Measurements from ENCODE around the gene NDUFAB1.
A peak's percentile ranks its signal among the peaks of the same experiment; 100 is the strongest.
"Not testable (repeated sequence)": the region's sequence is repeated elsewhere in the genome, so short reads cannot be mapped to it uniquely, and the experiment has no call there.

Gene NDUFAB1

DNA sequence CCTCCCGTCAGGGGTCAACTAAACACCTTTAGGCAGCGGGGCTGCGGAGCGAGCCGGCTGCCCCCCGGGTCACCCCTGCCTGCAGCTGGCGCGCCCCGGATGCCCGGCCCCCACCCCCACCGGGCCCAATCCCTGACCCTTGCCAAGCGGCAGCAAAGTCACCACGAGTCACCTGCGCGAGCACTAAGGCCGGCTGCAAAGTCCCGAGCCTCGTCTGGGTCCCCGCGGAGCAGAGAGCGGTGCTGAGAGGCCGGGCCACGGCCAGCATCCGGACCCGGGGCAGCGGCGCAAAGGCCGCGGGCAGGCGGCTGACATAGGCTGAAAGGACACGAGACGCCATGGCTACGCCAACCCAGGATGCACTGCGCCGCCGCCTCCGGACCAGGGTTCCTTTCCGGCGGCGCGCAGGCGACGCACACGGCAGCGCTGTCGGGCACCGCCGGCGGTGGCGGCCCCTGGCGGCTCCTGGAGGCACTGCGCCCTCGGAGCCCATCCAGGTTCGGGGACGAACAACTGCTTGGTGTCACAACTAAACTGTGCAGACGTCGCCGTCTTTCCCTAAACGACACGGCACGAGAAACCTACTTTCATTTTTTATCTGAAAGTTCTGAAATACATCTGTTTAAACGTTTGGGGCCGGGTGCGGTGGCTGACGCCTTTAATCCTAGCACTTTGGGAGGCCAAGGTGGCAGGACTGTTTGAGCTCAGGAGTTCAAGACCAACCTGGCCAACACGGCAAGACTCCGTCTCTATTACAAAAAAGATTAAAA is at the start of gene NDUFAB1:
Gene NDUFAB1 (minus strand): TSS at position 366 of the 770 bp plus-strand sequence. CDS start 26 bp downstream, at position 340.
- peak; percentile 90 for DNase-seq

DNA sequence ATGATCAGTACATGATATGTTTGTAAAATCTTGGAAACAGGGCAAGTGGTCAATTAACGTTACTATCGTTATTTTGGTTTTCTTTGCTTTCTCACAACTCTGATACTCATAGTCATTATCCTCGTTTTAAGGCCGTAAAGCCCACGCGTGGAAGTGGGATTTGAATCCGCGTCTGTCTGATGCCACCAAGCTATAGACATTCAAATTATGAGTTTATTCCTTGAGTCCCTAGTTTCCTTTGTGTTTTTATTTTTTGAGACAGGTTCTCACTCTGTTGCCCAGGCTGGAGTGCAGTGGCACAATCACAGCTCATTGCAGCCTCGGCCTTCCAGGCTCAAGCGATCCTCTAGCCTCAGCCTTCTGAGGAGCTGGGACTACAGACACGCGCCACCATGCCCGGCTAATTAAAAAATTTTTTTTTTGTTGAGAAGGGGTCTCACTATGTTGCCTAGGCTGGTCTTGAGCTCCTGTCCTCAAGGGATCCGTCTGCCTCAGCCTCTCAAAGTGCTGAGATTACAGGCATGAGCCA is 46.2 kb upstream of the NDUFAB1 start:
- no peak for DNase-seq

DNA sequence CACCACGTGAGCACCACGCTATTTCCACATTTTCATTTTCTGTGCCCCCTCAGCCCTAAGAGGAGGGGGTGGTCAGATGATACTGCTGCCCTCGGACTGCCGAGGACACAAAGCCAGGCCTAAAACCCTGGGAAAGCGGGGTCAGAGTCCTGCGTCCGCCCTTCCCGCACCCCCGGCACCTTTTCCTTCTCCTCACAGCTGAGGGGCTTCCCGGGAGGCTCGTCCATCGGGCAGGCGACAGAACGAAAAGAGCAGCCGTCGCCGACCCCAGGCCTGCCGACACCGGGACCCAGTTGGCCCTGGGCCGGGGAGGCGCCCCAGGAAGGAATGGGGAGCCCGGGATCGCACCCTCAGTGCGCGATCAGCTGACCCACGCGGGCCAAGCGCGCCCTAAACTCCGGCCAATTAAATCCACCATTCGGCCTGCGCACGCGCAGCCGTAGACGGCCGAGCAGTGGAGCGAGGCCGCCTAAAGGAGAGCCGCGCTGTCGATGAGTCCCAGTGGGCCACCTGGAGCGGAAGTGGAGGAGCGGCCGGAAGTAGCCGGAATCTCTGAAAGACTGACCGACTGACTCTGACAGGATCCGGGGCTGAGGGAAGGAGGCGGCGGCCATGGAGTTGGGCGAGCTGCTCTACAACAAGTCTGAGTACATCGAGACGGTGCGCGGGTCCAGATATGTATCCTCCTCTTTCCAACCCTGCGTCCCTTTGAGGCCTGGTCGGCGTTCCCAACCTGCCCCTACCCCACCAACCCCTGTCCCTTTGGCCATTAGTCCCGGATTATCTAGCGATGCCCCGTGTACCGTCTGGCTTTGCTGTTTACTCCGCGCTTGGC is 45.0 kb upstream of the NDUFAB1 start, which contains the start of the genes DCTN5 and PALB2:
Gene DCTN5 (plus strand): TSS at position 536 of the 835 bp plus-strand sequence. CDS start 77 bp downstream, at position 613.
Gene PALB2 (minus strand): TSS at position 380 of the 835 bp plus-strand sequence. CDS start 153 bp downstream, at position 227.
- DNase-seq = peak; percentile 92

DNA sequence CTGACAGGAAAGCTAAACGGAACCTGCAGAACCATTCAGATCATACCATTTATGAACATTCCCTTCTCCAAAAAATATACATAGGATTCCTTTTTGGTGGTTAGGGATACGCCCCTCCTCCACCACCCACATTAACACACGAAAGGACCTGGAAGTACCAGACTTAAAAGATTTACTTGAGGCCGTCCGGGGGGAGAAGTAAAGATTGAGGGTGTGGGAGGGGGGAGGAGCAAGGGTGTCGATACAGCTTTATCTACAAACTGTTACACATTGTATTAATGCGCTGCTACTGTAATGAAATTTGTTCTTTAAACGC is 44.5 kb upstream of the NDUFAB1 start:
- no peak for DNase-seq

- DNase-seq = no peak
These were observed 39.8 kb upstream of the NDUFAB1 start for GRCh38 chr16:23635958-23636357.

DNA sequence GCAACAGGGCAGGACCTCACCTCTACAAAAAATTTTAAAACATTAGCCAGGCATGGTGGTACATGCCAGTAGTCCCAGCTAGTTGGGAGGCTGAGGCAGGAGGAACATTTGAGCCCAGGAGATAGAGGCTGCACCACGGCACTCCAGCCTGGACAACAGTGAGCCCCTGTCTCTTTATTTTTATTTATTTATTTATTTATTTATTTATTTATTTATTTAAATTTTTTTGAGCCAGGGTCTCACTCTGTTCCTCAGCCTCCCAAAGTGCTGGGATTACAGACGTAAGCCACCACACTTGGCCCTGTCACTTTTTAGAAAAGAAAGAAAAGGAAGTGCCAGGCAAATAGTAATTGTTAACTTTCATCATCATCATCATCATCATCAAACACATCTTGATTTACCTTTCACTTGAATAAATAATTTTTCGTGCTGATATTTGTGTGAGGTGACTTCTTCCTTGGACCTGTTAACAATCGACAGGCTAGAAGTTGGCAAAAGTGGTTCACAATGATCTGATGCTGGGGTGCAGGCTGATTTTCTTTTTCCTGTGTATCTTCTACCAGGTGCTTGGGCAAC is 38.4 kb upstream of the NDUFAB1 start:
- no peak for DNase-seq

DNA sequence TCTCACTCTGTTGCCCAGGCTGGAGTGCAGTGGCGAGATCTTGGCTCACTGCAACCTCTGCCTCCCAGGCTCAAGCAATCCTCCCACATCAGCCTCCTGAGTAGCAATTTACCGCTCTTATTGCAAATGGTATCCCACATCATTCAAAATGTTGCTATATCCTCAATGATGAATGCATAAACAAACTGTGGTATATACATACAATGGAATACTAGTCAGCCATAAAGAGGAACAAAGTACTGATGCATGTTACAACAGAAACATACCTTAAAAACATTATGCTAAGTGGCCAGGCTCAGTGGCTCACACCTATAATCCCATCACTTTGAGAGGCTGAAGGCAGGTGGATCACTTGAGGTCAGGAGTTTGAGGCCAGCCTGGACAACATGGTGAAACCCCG is 35.8 kb upstream of the NDUFAB1 start:
- not testable (repeated sequence) for DNase-seq

GRCh38 chr16:23629516-23629915 is 33.4 kb upstream of the NDUFAB1 start:
- no peak for DNase-seq

- no peak for DNase-seq
These were observed 28.0 kb upstream of the NDUFAB1 start for GRCh38 chr16:23624092-23624491.

DNA sequence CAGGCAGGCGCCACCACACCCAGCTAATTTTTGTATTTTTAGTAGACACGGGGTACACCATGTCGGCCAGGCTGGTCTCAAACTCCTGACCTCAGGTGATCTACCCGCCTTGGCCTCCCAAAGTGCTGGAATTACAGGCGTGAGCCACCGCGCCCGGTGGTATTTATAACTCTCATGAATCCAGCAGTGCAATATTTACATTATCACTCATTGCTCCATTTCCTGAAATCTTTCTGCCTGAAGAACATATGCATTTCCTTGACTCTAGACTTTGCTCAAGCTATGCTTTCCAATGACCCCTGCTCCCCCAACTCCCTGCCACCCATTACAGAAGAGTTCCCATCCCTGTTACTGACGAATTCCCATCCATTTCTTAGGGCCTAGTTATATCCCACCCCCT is 19.7 kb upstream of the NDUFAB1 start:
- DNase-seq = no peak

DNA sequence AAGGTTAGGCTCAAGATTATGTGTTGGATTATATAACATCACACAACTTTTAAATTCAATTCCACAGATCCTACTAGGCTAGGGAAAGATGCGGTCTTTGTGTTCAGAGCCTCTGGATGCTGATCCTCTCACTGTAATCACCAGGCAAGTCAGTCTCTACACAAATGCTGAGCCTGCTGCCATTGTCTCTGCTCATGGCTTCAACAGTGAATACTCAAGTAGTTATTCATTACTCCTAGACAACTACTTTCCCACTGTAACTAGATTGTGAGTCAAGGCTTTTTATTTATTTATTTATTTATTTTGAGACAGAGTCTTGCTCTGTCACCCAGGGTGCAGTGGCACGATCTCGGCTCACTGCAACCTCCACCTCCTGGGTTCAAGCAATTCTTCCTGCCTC is 15.8 kb upstream of the NDUFAB1 start:
- no peak for DNase-seq

GRCh38 chr16:23610905-23611304 is 14.8 kb upstream of the NDUFAB1 start:
- DNase-seq = not testable (repeated sequence)

GRCh38 chr16:23609929-23610328 is 13.8 kb upstream of the NDUFAB1 start:
- DNase-seq = no peak

DNA sequence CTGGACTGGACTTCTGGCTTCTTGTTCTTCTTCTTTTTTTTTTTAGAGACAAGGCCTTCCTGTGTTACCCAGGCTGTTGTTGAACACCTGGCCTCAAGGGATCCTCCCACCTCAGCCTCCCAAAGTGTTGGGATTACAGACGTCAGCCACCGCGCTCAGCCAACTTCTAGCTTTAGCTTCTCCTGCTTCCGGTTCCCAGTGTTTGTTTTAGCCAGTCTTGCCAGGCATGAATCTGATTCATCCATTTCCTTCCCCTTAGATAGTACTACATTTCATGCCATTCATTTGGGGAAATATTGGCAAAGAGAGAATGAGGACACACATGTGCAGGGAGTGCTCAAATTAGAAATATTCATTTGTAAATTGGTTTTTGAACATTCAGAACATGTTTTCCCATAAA is 12.1 kb upstream of the NDUFAB1 start:
- DNase-seq = no peak

GRCh38 chr16:23607726-23608125 is 11.6 kb upstream of the NDUFAB1 start:
- DNase-seq = no peak

- DNase-seq = peak; percentile 29
These were observed 1.1 kb upstream of the NDUFAB1 start for GRCh38 chr16:23597003-23597756.

DNA sequence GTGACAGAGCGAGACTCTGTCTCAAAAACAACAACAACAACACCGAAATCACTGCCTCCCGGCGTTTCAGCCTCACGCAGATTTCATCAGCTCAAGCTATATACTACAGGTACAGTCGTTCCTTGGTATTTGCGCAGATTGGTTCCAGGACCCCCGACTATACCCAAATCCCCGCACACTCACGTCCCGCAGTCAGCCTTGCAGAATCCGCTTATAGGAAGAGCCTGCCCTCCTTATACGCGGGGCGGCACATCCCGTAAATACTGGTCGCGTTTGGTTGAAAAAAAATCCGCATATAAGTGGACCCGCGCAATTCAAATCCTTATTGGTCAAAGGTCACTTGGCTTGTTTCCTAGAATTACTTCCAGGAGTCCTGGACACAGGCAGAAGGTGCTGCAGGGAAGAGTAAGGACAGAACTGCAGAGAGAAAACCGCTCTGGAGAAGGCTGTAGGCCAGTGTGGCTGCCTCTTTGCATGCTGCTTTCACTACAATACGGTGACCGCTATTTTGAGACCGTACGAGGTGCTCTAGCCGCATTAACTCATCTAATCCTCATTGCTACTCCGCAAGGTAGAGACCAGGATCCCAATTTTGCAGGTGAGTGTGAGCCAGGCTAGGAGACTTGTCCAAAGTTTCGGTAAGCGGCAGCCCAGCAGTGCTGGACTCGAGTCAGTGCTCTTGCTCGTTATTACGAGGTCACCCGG is 718 bp downstream of the NDUFAB1 start:
- DNase-seq = no peak

DNA sequence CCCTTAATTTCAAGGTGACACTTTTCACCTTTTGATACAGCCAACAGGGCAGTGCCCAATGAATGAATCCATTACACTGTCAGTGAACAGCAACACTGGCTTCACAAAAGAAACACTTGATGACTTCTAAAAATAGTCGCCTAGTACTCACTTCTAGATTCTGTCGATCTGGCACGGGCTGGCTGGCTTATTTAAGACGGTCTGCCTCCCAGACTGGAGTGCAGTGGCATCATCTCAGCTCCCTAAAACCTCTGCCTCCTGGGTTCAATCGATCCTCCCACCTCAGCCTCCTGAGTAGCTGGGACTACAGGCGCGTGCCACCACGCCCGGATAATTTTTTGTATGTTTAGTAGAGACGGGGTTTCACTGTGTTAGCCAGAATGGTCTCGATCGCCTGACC is 1.9 kb downstream of the NDUFAB1 start:
- no peak for DNase-seq

- no peak for DNase-seq
These were observed 5.9 kb downstream of the NDUFAB1 start for GRCh38 chr16:23590181-23590580.

DNA sequence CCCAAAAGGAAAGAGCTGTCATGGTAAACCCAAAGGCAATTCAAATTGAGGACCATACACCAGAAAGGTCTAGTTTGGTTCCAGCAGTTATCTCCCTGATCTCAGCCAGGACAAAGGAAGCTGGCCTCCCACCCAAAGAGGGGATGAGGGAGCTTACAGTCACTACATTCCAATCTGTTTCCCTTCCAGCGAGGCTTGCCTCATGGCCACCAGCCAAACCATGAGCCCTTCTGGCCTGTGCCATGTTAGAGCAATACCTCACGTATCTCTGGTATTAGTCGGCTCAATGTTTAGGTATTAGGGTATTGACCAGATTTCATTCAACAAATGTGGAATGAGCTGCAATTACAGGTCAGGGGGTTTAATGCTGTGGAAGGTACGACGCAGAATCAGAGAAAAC is 8.4 kb downstream of the NDUFAB1 start:
- DNase-seq = no peak

DNA sequence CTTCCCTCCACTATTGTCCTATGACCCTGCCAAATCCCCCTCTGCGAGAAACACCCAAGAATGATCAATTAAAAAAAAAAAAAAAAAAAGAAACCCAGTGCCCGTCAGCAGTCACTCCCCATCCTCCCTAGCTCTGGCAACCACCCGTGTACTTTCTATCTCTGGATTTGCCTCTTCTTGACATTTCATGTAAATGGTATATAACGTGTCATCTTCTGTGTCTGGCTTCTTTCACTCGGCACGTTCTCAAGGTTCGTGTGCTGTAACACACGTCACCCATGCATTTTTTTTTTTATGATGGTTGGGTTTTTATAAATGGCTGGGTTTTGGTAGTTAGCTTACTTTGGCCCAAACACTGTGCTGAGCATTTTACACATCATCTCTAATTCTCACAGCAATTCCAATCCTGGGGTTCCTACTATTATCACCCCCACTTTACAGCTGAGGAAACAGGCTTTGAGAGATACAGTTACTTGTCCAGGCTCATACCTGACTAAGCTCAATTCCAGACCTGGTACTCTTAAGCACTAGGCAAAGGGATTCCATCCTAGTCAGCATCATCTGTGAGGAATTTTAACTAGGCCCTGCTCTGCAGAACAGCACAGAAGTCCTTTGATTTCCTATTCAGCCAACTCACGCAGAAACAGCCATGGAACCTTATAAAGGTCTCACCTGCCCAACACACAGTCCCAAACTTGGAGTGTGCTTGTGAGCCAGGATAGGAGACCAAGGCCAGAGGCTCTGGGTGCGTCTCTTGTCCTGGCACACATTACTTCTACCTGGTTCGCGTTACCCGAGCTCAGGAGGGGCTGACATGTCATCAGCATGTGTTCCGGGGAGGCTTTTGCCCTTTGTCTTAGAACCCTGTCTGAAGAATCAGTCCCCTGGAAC is 11.7 kb downstream of the NDUFAB1 start:
- no peak for DNase-seq

Measured in stimulated activated CD4-positive, alpha-beta T cell treated with anti-CD3 and anti-CD28 coated beads, Interleukin-1b, Interleukin-23, amount 100 ng/mL, for 48 hours (primary cell).